HFFc6 (cell line): ENCODE measurements around the gene HMGXB3. TPM values are rescaled to one million over a fixed set of nuclear protein-coding genes. Genes with fewer than 3 reads are reported as not detected.
A peak's percentile ranks its signal among the peaks of the same experiment; 100 is the strongest.

Source experiments
- DNase-seq: peaks from one replicate; pipeline ENCODE4 v3.0.0-alpha.2; 2018
- H3K27ac Mint-ChIP-seq: 2 replicates; pipeline ENCODE4 v1.8.0; 2020; ENCODE audit warnings: mild to moderate bottlenecking, mixed read lengths
- H3K27me3 Mint-ChIP-seq: 2 replicates; pipeline ENCODE4 v1.8.0; 2021; ENCODE audit warnings: mild to moderate bottlenecking, moderate library complexity, mixed read lengths; ENCODE audit not compliant: insufficient read depth
- H3K36me3 Mint-ChIP-seq: 2 replicates; pipeline ENCODE4 v1.8.0; 2021; ENCODE audit warnings: low read depth, mixed read lengths
- H3K4me1 Mint-ChIP-seq: 2 replicates; pipeline ENCODE4 v1.8.0; 2020; ENCODE audit warnings: low read depth, mixed read lengths
- H3K4me3 Mint-ChIP-seq: 2 replicates; pipeline ENCODE4 v1.8.0; 2020; ENCODE audit warnings: mild to moderate bottlenecking, moderate library complexity, mixed read lengths
- H3K9me3 Mint-ChIP-seq: 2 replicates; pipeline ENCODE4 v1.8.0; 2020; ENCODE audit warnings: mild to moderate bottlenecking, mixed read lengths
- total RNA-seq, 6 experiments: library from RNA; stranded (reverse); fragmentation: NEBNext Ultra II Directional; extraction: Animal tissue kit (Norgen Biotek cat#: 25700); gene quantifications; 2 replicates in 1 of 6; 3 replicates in 5 of 6; pipeline ENCODE4 v1.2.3, GENCODE V29; 2021
- TF ChIP-seq, protein P1 (sequence below): fragments of 200-600 bp; sonication (generic); IDR thresholded peaks from 2 replicates; pipeline ENCODE4 v1.5.0; 2021; ENCODE audit warnings: antibody characterized with exemption, mild to moderate bottlenecking

The HMGXB3 gene
- total RNA-seq, 6 experiments from 2014 or later: 38.2 to 42.5 (median 40.5) TPM

DNA sequence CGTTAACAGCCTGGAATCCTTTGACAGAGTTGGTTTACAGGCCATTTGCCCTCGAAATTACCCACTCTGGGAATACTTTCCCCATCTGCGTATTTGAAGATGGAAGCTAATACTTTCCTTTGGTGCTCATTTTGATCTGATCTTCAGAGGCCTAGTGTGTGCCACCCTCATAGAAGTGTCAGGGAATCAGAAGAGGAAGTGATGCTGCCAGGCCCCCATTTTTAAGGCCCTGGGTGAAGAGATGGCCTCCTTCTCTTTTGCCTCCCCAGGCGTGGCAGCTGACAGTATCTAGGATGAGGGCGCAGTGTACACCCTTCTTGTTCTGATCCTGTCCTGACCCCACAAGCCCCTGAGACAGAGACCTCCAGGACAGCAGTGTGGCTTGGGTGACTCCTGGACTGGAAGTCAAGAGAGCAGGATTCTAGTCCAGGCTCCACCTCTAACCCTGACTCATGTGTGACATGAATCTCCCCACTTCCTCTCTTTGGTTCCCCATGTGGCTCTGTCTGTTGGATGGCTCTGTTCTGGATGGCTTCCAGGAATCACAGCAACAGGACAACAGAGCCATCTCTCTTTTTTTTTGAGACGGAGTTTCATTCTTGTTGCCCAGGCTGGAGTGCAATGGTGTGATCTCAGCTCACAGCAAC lies 58.1 kb downstream of the HMGXB3 start:
- H3K27ac Mint-ChIP-seq: peak overlapping the region; percentile 98
- DNase-seq: peak; percentile 94
- H3K4me1 Mint-ChIP-seq: peaks cover 50% of the 10 kb centered on the region
- TF ChIP-seq, protein P1, sequence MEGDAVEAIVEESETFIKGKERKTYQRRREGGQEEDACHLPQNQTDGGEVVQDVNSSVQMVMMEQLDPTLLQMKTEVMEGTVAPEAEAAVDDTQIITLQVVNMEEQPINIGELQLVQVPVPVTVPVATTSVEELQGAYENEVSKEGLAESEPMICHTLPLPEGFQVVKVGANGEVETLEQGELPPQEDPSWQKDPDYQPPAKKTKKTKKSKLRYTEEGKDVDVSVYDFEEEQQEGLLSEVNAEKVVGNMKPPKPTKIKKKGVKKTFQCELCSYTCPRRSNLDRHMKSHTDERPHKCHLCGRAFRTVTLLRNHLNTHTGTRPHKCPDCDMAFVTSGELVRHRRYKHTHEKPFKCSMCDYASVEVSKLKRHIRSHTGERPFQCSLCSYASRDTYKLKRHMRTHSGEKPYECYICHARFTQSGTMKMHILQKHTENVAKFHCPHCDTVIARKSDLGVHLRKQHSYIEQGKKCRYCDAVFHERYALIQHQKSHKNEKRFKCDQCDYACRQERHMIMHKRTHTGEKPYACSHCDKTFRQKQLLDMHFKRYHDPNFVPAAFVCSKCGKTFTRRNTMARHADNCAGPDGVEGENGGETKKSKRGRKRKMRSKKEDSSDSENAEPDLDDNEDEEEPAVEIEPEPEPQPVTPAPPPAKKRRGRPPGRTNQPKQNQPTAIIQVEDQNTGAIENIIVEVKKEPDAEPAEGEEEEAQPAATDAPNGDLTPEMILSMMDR: no peak
- peaks cover 27% of the 10 kb centered on the region for H3K36me3 Mint-ChIP-seq
- peaks cover 3% of the 10 kb centered on the region; the same call in 1 of the 2 replicates for H3K27me3 Mint-ChIP-seq
- H3K4me3 Mint-ChIP-seq: peak overlapping the region; percentile 54
- H3K9me3 Mint-ChIP-seq: no peaks in the 10 kb centered on the region

DNA sequence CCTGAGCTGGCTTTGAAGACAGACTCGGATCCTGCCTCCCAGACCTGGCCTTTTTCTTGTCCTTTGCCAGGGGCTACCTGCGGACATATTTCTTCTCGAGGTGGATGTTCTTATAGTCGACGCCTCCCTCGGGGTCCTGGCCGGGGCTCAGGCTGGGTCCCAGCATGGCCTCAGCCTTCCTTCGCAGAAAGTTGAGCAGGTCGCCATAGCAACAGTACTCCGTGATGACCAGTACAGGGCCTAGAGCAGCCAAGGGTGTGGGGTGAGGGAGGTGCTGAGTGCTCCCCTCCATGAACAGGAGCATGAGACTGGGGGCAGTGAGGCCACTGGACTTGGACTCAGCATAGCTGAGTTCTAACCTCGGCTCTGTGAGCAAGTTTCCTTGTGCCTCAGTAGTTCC lies 59.1 kb downstream of the HMGXB3 start:
- peaks cover 3% of the 10 kb centered on the region; the same call in 1 of the 2 replicates for H3K27me3 Mint-ChIP-seq
- no peak for DNase-seq
- TF ChIP-seq, protein P1: no peak
- H3K4me3 Mint-ChIP-seq: no peak overlapping the region
- peaks cover 52% of the 10 kb centered on the region for H3K4me1 Mint-ChIP-seq
- peak overlapping the region; percentile 98 for H3K27ac Mint-ChIP-seq
- peaks cover 19% of the 10 kb centered on the region; the same call in 1 of the 2 replicates for H3K36me3 Mint-ChIP-seq
- H3K9me3 Mint-ChIP-seq: no peaks in the 10 kb centered on the region

DNA sequence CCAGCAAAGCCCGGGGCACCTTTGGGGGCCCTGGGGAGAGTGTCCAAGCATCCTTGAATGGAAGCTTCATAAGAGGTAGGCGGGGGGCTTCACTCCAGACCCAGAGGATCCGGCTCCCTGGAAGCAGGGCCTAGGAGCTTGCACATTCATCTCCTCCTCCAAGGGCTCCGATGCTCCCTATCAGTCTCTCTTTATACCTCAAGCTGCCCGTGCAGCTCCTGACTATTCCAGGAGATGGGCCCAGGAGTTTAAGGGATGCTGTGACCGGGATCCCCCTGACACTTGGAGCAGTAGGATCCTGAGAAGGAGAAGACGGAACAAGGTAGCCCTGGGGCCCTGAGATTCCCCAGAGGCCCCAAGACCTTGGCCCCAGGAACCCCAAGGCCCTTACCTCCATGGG lies 59.9 kb downstream of the HMGXB3 start:
- Mint-ChIP-seq H3K36me3 (peaks cover 14% of the 10 kb centered on the region; the same call in 1 of the 2 replicates), H3K4me1 (peaks cover 61% of the 10 kb centered on the region), H3K9me3 (no peaks in the 10 kb centered on the region), H3K4me3 (no peak overlapping the region), H3K27me3 (peaks cover 3% of the 10 kb centered on the region; the same call in 1 of the 2 replicates), H3K27ac (no peak overlapping the region)
- TF ChIP-seq, protein P1: no peak
- DNase-seq: no peak

DNA sequence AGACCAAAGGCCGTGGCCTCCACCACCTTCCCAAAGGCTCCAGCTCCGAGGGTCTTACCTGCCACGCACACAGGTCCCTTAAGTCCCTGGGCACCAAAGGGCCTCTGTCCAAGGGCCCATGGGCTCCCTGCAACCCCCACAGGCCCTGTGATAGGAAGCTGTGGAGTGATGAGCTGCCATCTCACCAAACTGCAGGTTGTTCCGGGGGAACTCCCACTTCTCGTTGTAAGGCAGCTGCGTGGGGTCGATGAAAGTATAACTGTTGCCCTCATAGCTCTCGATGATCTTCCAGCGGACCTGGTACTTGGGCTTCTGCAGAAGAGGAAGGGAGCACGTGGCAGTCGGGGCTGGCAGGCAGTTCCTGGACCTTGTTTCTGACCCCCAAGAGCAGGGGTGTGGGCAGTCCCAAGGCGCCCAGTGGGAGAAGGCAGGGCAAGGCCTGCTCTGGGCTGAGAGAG lies 61.0 kb downstream of the HMGXB3 start:
- no peak overlapping the region for H3K4me3 Mint-ChIP-seq
- peaks cover 5% of the 10 kb centered on the region; the same call in 1 of the 2 replicates for H3K36me3 Mint-ChIP-seq
- H3K27ac Mint-ChIP-seq: no peak overlapping the region
- no peaks in the 10 kb centered on the region for H3K9me3 Mint-ChIP-seq
- H3K4me1 Mint-ChIP-seq: peaks cover 72% of the 10 kb centered on the region
- TF ChIP-seq, protein P1: no peak
- peaks cover 3% of the 10 kb centered on the region; the same call in 1 of the 2 replicates for H3K27me3 Mint-ChIP-seq
- DNase-seq: no peak

DNA sequence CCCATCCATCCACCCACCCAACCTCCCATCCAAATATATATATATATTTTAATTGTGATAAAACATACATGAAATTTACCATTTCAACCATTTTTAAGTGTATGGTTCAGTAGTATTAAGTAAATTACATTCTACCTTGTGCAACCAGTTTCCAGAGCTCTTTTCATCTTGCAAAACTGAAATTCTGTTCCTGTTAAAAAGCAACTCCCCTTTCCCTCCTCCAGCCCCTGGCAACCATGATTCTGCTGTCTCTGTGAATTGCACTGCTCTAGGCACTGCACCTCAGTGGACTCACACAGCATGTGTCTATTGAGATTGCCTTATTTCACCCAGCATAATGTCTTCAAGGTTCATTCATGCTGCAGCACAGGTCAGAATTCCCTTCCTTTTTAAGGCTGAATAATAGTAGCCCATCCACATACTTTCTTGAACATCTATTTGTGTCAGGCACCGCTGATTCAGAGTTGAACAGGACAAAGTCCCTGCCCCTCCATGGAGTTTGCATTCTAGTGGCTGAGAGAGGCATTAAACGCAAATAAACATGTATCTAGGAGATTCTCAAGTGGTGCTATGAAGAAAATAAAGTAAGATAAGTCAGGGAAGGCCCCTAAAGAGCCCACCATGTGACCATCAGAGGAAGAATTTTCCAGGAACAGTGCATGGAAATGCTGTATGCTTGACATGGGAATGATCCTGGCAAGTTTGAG lies 61.8 kb downstream of the HMGXB3 start:
- TF ChIP-seq, protein P1: 0 out of 2 replicates have a peak, but pooled peaks have one; percentile 13
- H3K27me3 Mint-ChIP-seq: no peaks in the 10 kb centered on the region; the same call in 1 of the 2 replicates
- H3K4me1 Mint-ChIP-seq: peaks cover 73% of the 10 kb centered on the region
- no peaks in the 10 kb centered on the region for H3K36me3 Mint-ChIP-seq
- no peak overlapping the region for H3K4me3 Mint-ChIP-seq
- no peaks in the 10 kb centered on the region for H3K9me3 Mint-ChIP-seq
- H3K27ac Mint-ChIP-seq: no peak overlapping the region
- peak; percentile 17 for DNase-seq
